Uterus (tissue), 2 donors: ENCODE data around the gene KRR1.

Experiments
- CTCF ChIP-seq, 4 experiments: fragments of 200-600 bp in 2 of 4; fragments of 450-650 bp in 2 of 4; sonication (generic) in 2 of 4; IDR thresholded peaks; one replicate each; pipeline ENCODE4 v1.5.1; 2016 to 2019; ENCODE audit warnings: antibody characterized with exemption in 4 of 4, mild to moderate bottlenecking in 2 of 4, moderate library complexity in 1 of 4
- POLR2A ChIP-seq, 2 donors: fragments of 450-650 bp; IDR thresholded peaks; one replicate each; pipeline ENCODE4 v1.6.1; 2016; ENCODE audit warnings: antibody characterized with exemption in 2 of 2, mild to moderate bottlenecking in 1 of 2, moderate library complexity in 1 of 2

DNA sequence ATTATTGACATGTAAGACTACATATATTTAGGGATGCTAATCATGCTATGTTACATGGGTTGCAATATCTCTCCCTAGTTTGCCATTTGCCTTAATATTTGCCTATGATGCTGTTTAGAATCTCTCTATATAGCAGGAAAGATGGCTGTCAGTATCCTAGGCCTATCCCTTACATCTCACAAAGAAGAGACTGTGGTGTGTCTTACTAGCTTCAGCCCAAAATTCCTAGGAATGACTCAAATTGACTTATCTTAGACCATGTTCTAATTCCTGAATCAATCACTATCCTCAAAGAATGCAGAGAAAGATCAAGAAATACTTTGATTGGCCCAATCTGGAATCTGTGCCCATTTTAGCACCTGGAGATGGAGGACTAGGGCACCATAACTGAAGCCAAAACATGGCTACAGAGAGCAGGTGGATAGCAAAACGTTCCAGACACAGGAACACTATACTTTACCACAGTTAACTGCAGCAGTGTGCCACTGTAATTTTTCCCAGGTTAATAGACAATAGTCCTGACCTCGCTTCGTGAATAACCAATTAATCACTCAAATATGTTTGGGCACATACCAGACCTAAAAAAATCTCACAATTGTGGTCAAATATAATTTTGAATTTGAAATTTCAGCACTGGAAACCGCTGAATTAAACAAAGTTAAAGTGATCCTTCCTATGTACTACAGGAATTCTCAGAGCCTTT lies 63.6 kb downstream of the KRR1 start:
- TF ChIP-seq CTCF (IDR thresholded peaks at IDR 0.05) (no peak), POLR2A (IDR thresholded peaks at IDR 0.05) (no peak)
